Right lobe of liver (tissue), 4 donors: ENCODE results near the gene TTC8.

Experiments used
- CTCF ChIP-seq, 4 donors: fragments of 200-600 bp in 3 of 4; fragments of 450-650 bp in 1 of 4; IDR thresholded peaks; one replicate each; pipeline versions ENCODE4 v1.5.1 to v1.8.0; 2016 to 2022; ENCODE audit warnings: antibody characterized with exemption in 4 of 4, mild to moderate bottlenecking in 2 of 4
- POLR2A ChIP-seq: fragments of 450-650 bp; IDR thresholded peaks from one replicate; pipeline ENCODE4 v1.6.1; 2017; ENCODE audit warnings: antibody characterized with exemption, mild to moderate bottlenecking
- donor health status: DM: no; HTN: no; CAD: no.
- donor health status: DM: no; HTN: no; CAD: no.
- donor health status: DM: no; HTN: yes; CAD: no.

- TF ChIP-seq CTCF (IDR thresholded peaks at IDR 0.05) (no peak), POLR2A (no peak)
These were observed 38.7 kb downstream of the TTC8 start for GRCh38 chr14:88863167-88863566.
